IPS-18c (cell line): ENCODE results near the gene ROR2.

Source experiments
- H3K4me3 ChIP-seq: 2 replicates; pipeline ENCODE4 v1.7.0; 2013; ENCODE audit warnings: low read depth, mild to moderate bottlenecking, low read length, moderate library complexity; ENCODE audit not compliant: insufficient read depth
- H3K9me3 ChIP-seq: one replicate; pipeline ENCODE4 v1.6.1; 2013; ENCODE audit warnings: mild to moderate bottlenecking, low read length, moderate library complexity; ENCODE audit not compliant: control insufficient read depth, insufficient read depth

ROR2 gene

DNA sequence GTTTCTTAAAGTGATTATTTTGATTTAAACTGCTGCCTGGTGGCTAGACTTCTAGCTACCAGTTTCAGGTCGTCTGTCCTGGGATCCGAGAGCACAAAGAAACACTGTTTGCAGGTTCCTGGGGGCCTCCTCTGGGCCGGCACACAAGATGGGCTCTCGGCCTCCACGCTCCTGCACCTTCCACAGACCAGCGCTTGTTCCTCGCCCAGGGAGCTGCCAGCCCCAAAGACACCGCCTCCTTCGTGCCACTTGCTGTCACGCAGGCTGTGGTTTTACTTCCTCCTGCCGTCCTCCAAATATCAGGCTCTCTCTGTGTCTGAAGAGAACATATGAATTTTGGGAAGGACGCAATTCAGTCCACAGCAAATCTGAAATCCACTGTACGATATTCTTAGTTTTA is 105.8 kb downstream of the ROR2 start:
- Histone ChIP-seq H3K4me3 (no peak overlapping the region), H3K9me3 (no peaks in the 10 kb centered on the region)

DNA sequence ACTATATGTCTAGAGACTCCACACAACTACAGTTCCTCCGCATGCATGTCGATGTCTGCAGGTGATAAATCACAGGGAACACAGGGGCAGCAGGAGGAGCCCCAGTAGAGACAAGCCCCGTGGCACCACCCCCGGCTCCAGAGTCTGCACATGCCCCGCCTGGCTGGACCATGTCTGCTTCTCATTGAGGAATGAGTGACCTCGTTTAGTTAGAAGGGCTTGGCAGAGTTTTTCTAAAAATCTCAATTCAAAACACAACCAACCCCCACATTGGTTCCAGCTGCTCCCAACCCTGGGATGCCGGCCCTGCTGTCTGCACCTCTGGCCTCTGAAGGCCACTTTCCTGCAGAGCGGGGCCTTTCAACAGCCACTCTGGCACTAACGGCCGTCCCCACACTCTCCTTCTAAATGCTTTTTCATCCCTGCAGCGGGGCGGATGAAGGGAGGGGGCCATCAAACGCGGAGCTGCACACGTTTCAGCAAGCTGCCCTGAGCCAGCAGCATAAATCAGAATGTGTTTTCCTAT is 106.3 kb downstream of the ROR2 start:
- no peak overlapping the region for H3K4me3 ChIP-seq
- no peaks in the 10 kb centered on the region for H3K9me3 ChIP-seq

DNA sequence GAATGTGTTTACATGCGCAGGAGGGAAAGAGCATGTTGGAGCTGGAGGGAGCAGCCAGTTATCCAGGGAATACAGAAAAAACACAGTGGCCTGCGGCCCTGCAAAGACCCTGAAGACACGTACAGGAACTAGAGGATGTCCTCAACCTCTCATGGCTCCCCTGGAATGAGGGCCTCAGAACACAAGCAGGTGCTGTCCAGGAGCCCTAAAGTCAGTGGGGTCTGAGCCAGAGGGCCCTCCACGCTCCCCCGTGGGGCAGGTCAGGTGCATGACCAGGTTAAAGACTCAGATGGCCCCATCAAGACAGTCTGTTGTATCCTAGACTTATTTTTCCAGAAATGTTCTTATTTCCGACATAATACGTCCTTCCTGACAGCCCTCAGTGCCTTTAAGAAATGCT is 106.9 kb downstream of the ROR2 start:
- no peaks in the 10 kb centered on the region for H3K9me3 ChIP-seq

DNA sequence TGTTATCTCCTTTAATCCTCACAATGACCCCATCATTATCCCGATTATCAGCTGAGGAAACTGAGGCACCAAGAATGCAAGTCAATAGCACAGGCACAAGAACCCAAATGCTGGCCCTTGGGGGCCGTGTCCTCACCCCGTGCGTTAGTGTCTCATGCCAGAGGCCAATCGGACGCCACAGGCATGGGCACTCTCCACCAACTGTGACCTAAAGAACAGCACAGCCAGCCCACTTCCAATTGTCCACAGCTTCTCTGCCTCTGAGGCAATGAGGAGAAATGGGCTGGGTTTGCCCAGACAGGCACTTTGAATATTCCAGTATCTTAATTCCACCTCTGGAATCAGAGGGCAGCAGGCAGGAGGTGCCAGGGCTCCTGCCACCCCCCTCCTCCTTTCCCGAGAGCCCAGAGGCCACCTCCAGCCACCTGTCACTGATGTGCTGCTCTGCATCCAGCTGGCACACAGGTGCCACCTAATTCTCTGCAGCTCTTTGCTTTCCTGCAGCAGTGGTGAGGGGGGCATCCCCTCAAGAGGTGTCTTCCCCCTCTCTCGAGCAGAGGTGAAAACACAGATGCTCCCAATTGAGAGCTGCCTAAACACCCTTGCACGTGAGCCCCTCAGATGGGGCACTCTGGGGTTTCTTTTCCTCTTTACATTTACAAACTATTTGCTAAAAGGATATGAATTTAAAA is 107.5 kb downstream of the ROR2 start:
- Histone ChIP-seq H3K4me3 (no peak overlapping the region), H3K9me3 (no peaks in the 10 kb centered on the region)

More for the DNA sequence above, 106.9 kb downstream of the ROR2 start:
- H3K4me3 ChIP-seq = no peak overlapping the region

DNA sequence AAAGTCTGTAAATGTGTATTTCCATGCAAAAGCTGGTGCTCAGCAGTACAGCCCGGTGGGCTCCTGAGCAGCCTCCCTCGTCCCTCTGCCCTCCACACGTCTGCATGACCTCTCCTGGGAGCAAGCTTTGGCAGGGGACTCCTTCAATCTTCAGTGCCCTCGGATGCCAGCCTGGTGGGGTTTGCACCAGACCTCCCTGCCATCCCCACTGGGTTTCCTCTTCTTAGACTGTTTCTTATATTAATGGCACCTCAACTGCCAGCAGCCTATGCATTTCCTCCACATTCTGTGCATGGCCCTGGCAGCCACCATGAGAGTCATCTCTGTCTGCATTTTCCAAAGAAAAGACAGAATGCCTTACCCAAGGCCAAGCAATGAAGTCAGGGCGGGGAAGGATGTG is 108.4 kb downstream of the ROR2 start:
- Histone ChIP-seq H3K4me3 (no peak overlapping the region), H3K9me3 (no peaks in the 10 kb centered on the region)

DNA sequence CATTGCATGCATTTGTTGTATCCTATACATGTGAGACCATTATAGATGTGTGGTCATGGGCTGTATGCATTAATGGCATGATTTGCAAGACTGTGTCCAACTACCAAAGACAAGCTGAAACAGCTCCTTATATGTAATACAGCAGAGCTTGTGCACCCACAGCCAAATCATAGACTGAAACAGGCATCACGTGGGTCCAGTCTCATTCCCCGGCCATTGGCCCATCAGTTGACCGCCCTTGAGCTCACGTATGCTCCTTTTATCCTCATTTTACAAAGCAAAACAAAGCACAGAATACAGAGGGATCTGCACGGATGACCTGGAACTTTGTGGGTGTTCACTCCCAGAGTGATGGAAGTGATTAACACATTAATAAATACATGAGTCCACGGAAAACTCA is 109.1 kb downstream of the ROR2 start:
- Histone ChIP-seq H3K4me3 (no peak overlapping the region), H3K9me3 (no peaks in the 10 kb centered on the region)

DNA sequence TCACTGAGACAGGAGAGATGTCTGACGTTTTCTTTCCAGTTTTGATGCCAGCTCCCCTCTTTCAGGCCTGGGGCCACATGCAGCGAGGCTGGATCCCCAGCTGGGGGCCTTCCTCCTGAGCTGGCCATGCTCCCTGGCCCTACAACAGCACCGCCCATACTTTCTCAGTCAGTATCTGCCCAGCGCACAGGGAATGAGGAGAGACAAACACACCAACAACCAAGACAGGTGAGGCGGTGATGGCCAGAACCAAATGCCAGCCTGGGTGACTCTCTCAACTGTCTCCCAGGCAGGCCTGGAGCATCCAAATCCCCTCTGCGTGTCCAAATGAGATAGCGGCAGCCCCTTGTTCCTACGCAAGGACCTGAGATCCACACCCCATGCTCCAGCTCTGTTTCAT is 109.6 kb downstream of the ROR2 start:
- H3K4me3 ChIP-seq = no peak overlapping the region

DNA sequence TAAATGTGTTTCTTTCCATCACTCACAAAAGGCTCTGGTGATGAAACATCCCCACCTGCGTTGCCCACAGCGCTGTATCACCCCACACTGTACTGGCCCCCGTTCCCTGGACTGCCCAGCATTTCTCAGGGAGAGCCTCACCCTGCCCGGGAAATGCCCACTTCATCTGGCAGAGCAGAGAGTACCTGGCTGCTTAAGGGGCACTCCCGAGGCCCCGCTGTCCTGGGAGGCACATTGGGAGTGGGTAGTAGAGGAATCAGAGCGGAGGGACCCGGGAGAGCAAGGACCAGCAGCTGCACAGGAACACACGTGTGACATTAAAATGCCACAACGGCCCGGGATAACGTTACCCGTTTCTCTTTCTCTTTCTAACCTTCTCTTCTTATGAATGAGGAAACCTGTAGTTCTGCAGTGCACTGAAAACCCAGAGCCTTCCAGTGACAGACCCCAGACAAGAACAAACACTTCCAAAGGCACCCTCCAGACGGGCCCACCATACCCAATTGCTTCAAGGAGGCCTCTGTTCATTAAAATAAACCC is 110.0 kb downstream of the ROR2 start:
- H3K9me3 ChIP-seq = no peaks in the 10 kb centered on the region
- H3K4me3 ChIP-seq = no peak overlapping the region

More for the DNA sequence above, 109.6 kb downstream of the ROR2 start:
- no peaks in the 10 kb centered on the region for H3K9me3 ChIP-seq

DNA sequence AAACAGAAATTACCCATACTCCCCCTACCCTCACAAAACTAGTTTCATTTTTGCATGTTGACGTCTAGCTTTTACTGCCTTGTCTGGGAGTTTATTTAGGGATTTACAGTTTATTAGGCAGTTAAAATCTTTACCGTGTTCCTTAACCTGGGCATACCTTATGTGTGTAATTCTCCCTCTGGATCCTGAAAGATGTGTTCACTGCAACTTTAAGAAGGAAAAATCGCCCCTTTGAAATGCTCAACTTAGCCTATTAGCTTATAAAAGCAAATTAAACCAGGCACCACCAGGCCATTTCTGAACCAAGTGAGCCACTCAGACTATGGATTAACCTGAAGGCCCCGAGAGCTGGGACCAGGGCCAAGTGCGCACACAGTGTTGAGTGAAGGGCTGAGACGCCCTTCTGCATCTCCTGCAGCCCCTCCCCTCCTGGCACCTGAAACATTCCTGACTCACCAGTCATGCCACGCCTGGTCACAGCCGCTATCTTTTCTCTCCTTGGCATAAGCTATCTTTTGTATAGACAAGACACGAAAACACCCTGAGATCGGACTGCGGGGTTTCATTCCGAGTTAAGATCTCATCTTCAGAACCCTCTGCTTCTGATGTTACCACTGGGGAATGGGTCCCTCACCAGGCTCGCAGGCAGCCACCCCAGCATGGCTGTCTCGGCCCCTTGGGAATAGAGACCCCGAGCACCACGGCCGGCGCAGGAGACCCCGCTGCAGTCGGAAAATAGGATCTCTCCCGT is 111.9 kb downstream of the ROR2 start:
- Histone ChIP-seq H3K4me3 (no peak overlapping the region), H3K9me3 (no peaks in the 10 kb centered on the region)

DNA sequence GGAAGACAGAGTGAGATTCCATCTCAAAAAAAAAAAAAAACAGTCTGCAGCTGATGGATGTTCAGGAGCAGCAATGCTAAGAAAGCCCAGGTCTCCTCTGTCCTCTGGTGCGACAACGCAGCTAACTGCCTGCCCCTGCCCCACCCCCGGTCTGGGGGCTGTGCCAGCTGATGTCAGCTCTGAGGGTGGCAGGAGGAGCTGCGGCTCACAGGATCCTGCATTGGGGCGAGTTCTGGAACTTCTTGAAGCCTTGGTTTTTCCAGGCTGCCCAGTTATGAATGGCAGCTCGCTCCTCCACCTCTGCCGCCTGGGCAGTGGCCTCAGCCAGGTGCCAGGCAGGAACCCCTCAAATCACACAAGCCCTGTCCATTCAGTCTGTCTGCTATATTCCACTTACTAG is 113.5 kb downstream of the ROR2 start:
- Histone ChIP-seq H3K9me3 (peaks cover 3% of the 10 kb centered on the region), H3K4me3 (no peak overlapping the region)

DNA sequence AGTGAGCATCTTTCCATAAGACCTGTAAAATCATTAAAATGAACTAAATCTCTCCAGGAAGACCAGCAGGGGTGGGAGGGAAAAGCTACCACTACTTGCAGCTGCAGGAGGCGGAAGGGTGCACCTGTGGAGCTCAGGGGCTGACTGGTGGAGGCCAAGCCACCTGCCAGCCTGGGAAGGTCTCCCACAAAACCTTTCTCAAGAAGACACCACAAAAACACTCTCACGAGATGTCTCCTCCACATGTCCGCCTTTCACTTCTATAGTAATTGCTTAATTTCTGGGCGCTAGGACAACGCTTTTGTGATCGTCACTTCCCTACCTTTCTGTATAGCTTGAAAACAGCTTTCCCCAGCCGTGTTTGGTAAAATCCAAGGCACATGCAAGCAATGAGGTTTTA is 114.4 kb downstream of the ROR2 start:
- Histone ChIP-seq H3K9me3 (peaks cover 3% of the 10 kb centered on the region), H3K4me3 (no peak overlapping the region)

DNA sequence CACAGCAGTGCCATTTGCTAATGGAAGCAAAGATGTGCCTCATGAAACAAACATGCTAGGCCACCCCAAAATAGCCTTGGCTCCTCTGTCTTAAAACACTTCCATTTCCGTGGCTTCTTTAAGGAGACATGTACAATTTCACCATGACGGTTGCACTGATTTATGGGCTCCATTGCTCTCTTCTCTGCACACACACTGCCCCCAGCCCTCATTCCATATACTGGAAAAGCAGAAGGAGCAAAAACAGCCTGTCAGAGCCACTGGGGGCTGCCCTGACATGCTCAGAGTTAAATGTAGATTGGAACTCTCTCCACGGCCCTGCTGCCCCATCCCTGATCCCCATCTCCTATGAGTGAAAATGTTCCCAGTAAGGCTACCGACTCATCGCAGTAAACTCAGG is 114.8 kb downstream of the ROR2 start:
- no peak overlapping the region for H3K4me3 ChIP-seq
- H3K9me3 ChIP-seq = peaks cover 3% of the 10 kb centered on the region

DNA sequence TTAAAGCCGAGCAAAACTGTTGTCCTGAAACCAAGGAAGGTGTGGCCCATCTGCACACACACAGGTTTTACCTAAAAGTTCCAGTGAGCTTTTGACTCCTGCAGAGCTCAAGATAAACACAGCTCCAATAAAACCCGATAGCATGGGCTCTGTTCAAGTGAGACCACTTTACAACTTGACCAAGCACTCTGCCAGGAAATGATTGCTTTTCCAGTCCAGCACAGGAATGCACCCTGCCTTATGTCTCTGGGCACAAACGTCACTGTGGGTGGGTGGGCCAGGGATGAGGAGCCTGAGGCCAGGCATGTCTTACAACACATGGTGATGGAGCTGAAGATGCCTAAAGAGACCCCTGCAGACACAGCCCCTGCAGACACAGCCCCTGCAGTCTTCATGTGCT is 115.3 kb downstream of the ROR2 start:
- Histone ChIP-seq H3K9me3 (peaks cover 3% of the 10 kb centered on the region), H3K4me3 (no peak overlapping the region)

DNA sequence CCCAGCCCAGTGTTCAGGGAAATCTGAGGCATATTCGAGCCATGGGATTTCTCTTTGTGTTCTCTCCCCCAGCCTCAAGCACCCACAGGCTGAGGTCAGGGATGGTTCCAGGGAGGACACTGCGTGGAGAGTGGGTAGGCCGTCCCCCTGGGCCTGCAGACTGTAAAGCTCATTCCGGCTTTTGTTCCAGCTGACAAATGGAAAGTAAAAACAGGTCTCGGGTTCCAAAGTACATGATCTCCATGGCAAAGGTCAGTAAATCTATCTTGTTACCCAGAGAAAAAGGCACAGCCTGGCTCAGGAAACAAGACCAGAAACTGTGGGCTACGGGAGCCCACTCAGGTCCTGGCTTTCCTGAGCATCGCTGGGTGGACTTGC is 116.2 kb downstream of the ROR2 start:
- no peak overlapping the region for H3K4me3 ChIP-seq

DNA sequence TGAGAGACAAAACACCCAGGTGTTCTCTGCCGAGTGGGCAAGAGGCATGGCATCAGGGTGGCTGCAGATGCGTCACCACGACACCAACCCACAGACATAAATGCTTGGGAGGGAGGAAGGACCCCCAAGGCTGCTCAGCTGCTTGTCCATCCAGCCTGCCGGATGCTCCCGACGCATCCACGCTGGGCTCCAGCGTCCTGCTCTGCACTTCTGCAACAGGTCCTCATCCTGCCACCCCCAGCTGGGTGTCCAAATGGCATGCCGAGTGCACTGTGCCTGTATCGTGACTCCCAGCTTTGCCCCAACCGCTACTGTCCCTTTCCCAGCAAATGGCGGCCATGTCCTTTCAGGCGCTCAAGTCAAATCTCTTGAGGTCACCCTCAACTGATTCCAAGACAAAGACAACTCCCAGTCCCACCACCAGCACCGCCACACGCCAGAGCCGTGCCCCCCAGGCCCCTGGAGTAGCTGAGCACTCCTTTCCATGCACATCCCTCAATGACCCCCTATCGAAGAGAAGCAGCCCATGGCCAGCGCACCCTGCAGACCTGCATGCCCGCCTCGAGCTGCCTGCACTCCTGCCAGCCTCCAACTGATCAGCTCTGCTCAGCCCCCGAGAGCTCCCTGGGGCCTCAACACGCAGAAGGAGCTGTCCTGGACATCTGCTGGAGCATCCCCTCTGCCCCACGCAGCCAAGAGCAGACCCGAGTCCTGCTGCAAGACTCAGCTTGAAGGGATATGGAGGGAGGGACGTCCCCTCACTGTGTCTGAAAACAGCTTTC is 116.7 kb downstream of the ROR2 start:
- peaks cover 3% of the 10 kb centered on the region for H3K9me3 ChIP-seq
- H3K4me3 ChIP-seq = no peak overlapping the region

More for the DNA sequence above, 116.2 kb downstream of the ROR2 start:
- H3K9me3 ChIP-seq = peaks cover 3% of the 10 kb centered on the region

DNA sequence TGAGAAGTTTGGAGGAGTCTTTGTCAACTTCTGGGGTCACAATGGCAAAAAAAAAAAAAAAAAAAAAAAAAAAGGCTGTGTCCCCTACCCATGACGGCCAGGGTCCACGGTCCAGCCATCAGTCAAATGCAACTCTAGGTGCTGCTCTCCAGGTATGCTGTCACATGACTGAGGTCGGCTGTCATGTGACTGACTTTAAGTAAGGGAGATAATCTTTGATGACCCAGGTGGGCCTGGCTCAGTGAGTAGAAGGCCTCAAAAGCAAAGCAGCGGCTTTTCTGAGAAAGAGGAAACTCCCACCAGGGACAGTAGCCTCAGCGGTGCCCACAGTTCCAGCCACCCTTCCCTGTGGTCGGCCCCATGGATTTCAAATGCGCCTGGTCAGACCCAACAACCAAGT is 117.7 kb downstream of the ROR2 start:
- Histone ChIP-seq H3K9me3 (peaks cover 3% of the 10 kb centered on the region), H3K4me3 (no peak overlapping the region)

DNA sequence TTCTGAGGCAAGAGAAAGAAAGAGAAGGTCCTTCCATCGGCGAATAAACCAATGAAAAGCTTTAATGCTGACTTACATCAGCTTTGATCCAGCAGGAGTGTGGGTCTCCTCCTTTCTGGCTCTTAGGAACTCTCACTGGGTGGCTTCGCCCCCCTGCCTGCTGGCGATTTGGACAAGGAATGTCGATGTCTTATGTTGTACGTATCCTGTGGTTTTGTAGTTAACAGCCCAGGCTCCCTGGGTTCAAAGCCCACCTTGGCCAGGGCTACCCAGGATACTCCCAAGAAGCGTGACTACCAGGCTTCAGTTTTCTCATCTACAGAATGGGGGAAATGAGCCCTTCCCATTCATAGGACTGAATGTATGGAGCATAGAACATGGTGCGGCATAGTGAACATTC is 124.2 kb downstream of the ROR2 start:
- Histone ChIP-seq H3K4me3 (no peak overlapping the region), H3K9me3 (no peaks in the 10 kb centered on the region)
